Hepatic stellate cell (primary cell): Measurements from ENCODE around the gene GFER.
"Not testable (repeated sequence)": the region's sequence is repeated elsewhere in the genome, so short reads cannot be mapped to it uniquely, and the experiment has no call there.

ENCODE experiments used
- DNase-seq: peaks from one replicate; pipeline ENCODE4 v3.0.0; 2011; ENCODE audit warnings: low spot score

Gene GFER

DNA sequence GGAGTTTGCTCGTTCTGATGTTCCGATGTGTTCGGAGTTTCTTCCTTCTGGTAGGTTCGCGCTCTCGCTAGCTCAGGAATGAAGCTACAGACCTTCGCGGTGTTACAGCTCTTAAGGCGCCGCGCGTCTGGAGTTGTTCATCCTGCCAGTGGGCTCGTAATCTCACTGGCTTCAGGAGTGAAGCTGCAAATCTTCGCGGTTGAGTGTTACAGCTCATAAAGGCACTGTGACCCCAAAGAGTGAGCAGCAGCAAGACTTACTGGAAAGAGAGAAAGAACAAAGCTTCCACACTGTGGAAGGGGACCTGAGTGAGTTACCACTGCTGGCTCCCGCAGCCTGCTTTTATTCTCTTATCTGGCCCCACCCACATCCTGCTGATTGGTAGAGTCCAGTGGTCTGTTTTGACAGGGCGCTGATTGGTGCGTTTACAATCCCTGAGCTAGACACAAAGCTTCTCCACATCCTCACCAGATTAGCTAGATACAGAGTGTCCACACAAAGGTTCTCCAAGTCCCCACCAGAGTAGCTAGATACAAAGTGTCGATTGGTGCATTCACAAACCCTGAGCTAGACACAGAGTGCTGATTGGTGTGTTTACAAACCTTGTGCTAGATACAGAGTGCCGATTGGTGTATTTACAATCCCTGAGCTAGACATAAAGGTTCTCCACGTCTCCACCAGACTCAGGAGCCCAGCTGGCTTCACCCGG is 26.4 kb upstream of the GFER start:
- not testable (repeated sequence) for DNase-seq

DNA sequence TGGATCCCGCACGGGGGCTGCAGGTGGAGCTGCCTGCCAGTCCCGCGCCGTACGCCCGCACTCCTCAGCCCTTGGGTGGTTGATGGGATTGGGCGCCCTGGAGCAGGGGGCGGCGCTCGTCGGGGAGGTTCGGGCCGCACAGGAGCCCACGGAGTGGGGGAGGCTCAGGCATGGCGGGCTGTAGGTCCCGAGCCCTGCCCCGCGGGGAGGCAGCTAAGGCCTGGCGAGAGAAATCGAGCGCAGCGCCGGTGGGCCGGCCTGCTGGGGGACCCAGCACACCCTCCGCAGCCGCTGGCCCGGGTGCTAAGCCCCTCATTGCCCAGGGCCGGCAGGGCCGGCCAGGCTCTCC is 25.9 kb upstream of the GFER start:
- not testable (repeated sequence) for DNase-seq

DNA sequence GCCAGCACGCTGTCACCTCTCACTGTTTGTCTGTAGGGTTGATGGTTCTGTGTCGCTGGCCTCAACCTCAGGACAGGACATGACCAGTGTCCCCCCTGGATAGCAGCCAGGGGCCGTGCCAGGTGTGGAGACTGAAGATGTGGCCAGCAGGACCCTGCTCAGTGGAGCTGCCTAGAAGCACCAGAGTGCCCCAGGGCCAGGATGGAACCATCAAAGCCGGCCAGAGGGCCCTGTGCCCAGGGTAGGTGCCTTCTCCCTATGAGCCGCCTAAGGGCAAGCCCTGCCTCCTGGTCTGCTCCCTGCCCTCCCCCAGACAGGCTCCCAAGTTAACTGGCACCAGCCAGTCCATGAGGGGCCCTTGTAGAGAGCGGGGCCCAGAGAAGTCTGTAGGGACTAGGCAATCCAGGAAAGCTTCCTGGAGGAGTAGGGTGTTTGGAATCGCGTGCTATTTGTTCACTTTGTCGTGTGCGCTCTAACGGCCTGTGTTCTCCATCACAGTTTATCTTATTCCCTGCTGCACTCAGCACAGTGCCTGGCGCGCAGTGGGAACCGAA is 25.2 kb upstream of the GFER start:
- DNase-seq = no peak

DNA sequence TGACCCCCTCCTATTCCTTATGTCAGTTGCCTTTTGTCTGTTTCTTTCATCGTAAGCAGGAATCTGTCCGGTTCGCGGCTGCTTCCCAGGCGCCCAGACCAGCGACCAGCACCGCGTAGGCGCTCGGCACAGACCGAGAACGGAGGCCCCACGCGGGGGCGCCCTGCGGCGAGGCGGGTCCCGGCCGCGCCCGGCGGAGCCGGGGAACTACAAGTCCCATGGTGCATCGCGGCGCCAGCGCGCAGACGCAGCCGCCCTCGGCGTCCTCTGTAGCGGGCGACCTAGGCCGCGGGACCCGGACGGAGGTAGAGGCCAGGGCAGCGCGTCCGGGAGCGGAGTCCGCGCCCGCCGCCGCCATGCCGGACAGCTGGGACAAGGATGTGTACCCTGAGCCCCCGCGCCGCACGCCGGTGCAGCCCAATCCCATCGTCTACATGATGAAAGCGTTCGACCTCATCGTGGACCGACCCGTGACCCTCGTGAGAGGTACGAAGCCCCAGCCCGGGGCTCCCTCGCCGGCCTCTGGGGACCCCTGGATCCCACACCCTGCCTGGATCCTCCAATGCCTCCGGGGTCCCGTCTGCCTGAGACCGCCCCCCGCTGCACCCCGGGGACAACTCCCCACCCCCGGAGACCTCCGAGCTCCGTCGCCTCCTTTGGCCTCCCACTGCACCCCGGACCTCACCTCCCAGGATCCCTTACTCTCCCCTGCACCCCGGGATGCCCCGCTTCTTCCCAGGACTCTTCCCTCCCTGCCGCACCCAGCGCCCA is 24.5 kb upstream of the GFER start, which contains the start of gene NDUFB10:
TSS of gene NDUFB10 (plus strand) at position 270 of the 771 bp plus-strand sequence. CDS start at position 357, 87 bp downstream.
- peak; percentile 90 for DNase-seq

DNA sequence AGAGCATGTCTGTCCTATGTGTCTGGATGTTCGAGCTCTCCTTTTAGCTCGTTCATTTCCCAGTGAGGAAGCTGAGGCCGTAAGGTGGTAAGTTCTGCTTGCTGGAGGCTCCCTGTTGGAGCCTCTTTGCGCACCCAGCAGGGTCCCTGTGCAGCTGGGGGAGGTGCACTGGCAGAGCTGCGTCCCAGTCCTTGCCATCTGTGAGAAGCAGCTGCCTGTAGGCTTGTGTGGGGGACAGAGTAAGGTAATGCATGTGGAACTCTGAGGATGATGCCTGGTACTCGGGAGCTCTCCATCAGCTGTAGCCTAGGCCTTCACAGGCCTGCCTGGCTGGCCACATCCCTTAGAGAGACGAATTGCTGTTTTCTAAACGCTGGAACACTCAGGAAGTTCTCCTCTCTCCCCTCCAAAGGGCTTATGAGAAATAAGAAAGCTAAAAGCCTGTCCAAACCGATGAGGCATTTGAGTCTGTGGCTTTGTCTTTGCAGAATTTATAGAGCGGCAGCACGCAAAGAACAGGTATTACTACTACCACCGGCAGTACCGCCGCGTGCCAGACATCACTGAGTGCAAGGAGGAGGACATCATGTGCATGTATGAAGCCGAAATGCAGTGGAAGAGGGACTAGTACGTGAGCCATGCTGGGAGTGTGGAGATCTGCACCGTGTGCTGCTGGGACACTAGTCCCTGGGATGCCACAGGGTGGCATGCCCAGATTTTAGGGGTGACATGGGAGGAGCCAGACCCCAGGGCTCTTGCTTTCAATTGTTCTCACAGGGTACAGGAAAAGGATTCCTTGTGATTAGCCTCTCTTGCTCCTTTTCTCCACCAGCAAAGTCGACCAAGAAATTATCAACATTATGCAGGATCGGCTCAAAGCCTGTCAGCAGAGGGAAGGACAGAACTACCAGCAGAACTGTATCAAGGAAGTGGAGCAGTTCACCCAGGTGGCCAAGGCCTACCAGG is 23.0 kb upstream of the GFER start:
- no peak for DNase-seq

DNA sequence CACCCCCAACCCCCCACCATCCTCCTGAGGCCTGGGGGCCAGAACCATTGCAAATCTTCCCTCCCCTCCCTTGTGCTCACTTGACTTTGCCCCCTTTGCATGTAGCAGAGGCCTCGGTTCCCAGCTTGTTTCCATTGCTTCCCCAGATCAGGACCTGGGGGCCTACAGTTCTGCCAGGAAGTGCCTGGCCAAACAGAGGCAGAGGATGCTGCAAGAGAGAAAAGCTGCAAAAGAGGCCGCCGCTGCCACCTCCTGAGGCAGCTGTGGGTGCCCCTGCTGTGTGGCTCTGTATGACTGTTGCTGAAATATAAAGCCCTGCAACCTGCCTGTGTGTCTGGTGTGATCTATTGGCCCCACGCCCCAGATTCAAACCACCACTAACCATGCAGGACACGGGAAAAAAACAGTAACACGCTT is 22.3 kb upstream of the GFER start:
- DNase-seq = no peak

DNA sequence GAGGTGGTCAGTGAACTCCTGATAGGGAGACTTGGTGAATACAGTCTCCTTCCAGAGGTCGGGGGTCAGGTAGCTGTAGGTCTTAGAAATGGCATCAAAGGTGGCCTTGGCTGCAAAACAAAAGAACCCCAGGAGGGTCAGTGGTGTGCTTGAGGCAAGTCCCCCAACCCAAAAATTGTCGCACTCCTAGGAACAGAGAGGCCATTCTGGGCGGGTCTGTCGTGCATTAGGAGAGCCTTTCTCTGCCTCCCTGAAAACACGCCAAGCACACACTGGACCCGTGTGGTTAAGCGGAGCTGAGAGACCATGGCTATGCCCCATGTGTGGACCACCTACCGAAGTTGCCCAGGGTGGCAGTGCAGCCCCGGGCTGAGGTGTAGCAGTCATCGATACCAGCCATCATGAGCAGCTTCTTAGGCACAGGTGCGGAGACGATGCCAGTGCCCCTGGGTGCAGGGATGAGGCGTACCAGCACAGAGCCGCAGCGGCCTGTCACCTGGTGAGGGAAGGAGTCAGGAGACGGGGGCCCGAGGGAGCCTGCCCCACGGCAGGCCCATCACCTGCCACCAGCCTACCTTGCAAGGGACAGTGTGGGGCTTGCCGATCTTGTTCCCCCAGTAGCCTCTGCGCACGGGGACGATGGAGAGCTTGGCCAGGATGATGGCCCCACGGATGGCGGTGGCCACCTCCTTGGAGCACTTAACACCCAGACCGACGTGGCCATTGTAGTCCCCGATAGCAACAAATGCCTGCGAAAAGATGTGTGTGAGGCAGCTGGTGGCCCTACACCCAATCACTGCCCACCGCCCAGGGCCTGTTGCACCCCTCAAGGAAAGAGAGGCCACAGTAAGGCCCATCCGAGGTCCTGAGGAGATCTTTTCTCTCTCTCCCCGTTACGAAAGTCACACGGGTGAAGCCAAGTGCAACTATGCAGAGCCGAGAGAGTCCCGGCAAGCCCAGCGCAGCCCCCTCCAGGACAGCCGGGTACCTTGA is 21.5 kb upstream of the GFER start:
- not testable (repeated sequence) for DNase-seq

DNA sequence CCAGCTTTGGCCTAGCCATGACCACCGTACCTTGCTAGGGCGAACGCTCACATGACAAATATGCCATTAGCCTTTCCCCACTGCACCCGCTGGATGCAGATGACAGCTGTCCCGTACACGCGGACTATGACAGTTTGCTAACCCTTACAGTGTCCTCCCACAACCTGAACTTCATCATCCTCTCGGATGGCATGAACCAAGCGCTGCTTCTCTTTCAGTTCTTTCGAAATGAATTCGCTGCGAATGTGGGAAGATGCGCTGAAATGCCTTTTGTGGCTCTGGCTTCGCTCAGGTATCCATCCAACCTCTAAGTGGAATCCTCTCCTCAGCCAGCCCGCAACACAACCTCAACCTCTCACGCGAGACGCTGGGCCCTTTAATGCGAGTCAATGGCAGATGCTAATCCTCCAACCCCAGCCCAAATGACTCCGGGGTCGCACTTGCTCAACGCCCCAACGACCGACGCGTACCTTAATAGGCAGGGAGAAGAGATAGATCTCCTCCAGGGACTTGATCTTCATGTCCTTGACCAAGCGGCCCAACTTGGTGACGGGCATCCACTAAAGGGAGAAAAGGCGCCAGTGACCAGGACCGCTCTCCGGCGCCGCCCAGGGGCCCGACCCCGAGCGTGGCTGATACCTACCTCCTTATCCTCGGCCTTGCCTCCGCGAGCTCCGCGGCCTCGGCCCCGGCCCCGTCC is 20.0 kb upstream of the GFER start:
- DNase-seq = no peak

DNA sequence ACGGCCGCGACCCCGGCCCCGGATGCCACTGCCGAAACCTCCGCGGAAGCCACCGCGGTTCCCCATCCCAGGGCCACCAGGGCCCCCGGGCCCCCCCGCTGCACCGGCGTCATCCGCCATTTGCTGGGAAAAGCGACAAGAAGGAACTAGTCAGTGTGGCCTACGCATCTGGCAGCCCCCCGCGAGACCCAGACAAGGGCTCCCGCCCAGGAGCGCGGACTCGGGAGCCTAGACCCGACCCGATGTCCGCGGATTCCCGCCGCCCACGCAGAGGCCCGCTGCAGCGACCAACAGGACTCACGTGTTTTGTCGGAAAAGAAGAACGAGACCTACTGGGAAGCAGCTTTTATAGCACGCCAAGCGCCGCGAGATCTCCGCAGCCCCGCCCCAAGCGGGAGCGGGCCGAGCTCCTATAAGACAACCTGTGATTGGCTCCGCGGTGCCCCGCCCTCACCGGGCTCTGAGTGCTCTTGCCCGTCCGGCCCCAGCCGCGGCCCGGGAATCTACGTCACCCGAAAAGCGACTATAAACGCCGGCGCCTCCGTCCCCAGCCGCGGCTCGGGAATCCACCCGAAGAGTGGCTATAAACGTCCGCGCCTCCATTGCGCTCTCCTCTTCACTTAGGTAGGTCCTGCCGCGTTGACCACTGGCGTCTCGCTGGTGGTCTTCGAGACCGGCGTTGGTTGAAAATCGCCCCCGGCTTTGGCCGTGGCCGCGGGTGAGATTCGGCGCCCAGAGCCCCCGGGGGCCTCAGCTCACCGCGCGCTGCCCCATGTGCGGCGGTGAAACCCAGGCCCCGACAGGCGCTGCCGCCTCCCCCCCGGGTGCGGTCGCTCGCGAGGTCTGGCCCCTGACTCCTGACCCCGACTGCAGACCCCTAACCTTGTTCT is 19.2 kb upstream of the GFER start, which contains the start of gene RPS2:
TSS of gene RPS2 (minus strand) at position 321 of the 890 bp plus-strand sequence. CDS start at position 120, 201 bp downstream.
- DNase-seq = peak; percentile 100

DNA sequence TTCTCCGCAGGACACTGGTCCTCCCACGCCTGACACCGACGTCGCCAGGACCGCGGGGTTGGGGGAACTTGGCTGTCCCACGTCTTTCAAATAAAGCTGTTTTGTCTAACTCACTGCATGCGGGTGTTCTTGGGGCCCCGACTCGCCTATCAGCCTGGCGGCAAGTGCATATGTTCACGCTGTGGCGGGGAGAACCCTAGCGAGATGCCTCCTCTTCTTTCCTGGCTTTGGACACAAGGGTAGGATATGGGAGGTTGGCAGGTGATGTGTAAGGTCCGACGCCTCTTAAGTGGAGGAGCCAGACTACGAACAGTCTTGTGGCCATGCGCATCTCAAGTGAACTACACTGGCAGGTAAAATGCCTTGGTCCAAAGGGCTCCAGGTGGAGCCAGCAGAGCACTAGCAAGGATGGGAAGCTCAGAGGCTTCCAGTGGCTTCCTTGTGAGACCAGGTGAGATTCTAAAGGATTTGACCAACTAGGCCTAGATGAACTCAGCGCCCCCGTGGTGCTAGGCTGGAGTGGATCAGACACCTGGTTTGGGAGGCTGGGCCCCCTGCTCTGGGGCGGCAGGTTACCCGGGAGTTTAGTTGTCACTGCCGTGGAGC is 18.5 kb upstream of the GFER start:
- no peak for DNase-seq

DNA sequence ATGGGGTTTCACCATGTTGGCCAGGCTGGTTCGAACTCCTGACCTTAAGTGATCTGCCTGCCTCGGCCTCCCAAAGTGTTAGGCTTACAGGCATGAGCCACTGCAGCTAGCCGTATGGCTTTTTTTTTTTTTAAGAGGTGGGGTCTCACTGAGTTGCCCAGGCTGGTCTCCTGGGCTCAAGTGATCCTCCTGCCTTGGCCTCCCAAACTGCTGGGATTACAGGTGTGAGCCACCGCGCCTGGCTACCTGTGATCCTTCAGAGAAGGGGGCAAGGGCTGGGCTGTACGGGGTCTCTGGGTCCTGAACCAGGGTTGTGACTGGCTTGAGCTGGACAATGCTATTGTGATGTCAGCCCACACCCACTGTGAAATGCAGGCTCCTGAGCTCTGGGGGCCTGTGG is 17.5 kb upstream of the GFER start, which contains the start of gene RNF151:
TSS of gene RNF151 (plus strand) at position 397 of the 400 bp plus-strand sequence. CDS start 26 bp downstream, outside the sequence.
- no peak for DNase-seq

DNA sequence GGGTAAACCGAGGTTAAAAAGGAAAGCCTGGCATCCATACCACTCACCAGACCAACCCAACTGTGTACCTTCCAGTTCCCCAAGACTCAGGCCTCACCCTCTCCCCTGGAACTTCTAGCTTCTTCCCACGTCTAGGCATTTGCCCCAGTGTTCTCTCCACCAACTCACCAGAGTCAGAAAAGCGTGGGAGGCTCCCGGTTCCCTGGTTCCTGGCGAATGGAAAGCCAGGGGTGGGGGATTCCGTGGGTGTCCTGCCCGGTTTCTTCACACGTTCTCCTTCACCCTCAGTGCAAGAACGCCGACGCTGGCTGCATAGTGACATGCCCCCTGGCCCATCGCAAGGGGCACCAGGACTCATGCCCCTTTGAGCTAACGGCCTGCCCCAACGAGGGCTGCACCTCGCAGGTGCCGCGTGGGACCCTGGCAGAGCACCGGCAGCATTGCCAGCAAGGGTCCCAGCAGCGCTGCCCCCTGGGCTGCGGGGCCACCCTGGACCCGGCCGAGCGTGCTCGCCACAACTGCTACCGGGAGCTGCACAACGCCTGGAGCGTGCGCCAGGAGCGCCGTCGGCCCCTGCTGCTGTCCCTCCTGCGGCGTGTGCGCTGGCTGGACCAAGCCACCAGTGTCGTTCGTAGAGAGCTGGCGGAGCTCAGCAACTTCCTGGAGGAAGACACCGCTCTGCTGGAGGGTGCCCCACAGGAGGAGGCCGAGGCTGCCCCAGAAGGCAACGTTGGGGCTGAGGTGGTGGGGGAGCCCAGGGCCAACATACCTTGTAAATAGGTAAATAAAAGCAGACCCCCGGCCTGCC is 15.6 kb upstream of the GFER start:
- no peak for DNase-seq

DNA sequence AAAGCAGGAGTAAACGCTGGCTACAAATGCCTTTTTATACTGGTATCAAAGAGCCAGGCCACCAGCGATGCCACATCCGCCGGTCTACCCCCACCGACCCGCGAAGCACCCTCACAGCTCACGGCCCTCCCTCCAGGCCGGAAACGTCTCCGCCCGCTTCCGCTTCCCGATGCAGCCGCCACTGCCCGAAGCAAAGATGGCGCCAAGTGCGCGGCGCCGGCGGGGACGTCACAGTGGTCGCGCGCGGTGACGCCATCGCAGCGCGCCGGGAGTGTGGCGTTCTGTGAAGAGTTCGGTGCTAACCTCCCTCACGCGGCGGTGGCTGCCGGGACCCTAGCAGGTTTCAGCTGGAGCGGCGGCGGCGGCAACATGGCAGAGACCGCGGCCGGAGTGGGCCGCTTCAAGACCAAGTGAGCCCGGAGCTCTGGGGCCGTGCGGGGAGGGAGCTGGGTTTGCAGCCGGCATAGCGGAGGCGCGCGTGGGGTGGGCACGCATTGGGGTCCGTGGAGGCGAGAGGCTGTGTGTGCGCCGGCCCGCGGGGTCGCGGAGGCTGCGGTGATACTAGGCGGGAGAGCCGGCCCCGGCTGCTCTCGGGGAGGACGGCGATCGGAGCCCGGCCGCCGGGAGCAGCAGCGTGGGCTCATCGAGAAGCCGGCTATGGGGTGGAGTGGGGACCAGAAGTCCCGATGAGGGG is 12.1 kb upstream of the GFER start, which contains the start of gene TBL3:
TSS of gene TBL3 (plus strand) at position 258 of the 694 bp plus-strand sequence. CDS start at position 370, 112 bp downstream.
- DNase-seq = peak; percentile 97

DNA sequence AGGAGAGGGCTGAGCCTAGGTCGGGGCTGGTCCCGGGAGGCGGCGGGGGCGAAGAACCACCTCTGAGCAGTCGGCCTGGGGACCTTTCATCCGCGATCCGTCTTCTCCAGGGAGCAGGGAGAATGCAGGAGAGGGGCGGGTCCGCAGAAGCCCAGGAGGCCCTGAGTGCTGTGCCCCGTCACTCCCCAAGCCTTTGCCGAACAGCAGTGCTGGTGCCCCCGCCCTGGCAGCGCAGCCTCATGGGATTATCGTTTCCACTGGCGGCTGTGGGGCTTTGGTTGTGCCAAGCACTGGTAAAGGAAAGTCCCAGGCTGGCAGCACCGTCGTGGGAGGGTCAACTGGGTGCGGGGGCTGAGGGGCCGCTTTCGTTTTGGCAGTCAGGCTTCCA is 11.5 kb upstream of the GFER start:
- peak; percentile 58 for DNase-seq

DNA sequence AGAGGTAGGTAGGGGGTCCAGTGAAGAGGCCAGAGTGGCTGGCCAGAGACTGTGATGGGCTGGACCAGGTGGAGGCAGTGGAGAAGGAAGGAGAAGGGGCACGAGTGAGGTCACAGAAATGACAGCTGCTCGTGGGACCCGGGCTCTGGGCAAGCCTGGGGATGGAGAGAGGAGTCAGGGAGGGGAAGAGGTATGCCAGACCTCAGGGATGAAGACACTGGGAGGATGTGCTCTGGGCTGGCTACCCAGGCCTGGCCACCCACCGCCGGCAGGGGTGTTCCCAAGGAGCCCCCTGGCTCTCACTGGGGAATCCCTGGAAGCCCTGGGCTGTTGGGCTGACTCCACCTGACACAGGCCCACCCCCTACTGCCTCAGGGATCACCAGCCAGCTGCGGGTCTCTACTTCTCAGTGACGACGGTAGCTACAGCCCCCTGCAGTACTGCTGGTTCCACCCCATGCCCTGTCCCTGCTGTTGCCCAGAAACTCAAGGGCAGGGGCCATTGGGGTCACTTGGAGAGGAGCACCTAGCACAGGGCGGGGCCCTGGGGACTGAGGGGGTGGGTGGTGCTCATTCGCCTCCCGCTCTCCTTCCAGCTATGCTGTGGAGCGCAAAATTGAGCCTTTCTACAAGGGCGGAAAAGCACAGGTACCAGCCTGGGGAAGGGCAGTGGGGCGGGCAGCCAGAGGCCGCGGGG is 10.4 kb upstream of the GFER start:
- no peak for DNase-seq
